ENCODE measurements around the gene USP48. TPM values are rescaled to one million over a fixed set of nuclear protein-coding genes. Genes with fewer than 3 reads are reported as not detected.

The USP48 gene
- total RNA-seq, 1 experiment from 2014 or later: 84.8 TPM

DNA sequence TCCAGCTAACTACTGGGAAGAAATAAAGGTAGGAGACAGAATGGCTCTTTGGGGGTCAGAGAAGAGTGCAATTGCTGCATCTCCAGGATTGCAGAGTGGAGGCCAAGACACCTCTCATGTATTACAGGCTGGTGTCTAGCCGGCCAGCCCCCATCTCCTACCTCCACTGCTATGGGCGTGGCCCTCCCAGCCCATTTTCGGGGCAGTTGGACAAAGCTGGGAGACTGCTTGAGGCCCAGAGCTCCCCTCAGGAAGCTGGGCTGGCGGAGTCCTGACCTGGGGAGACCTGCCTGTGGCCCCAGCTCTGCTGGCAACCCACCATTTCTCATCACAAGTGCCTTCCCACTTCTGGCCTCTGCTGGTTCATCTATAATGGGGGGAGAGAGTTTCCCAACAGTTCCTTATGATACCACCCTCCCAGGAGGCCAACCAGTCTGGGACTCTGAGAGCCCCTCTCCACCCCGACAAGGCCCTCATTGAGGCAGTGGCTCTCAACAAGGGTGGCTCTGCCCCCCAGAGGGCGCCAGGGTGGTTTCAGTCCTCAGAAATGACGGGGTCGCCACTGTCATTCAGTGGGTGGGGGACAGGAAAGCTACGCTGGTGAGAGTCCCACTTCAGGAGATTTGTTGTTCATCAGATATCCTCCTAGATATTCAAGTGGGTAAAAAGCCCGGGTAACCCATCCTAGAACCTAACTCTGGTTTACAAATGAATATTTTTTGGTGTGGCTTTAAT, 125.3 kb downstream of the USP48 start:
- Histone ChIP-seq H3K18ac (ENCODE audit: insufficient read length, low read depth, low read length) (no peak overlapping the region), H3K23me2 (ENCODE audit: insufficient read length, low read depth, low read length, poor library complexity, severe bottlenecking) (no peaks in the 10 kb centered on the region), H2AK5ac (ENCODE audit: insufficient read length, low read length) (no peak overlapping the region), H3K4me1 (ENCODE audit: insufficient read depth, low read length) (no peaks in the 10 kb centered on the region; the same call in 1 of the 2 replicates), H3K23ac (ENCODE audit: insufficient read length, low read depth, low read length) (no peak overlapping the region), H2BK15ac (ENCODE audit: low read depth, low read length) (no peak overlapping the region), H2BK5ac (ENCODE audit: insufficient read length, low read length) (no peak overlapping the region), H3K9me3 (ENCODE audit: control insufficient read depth, low read depth, low read length) (no peaks in the 10 kb centered on the region), H3K79me2 (ENCODE audit: insufficient read depth, low read length) (no peaks in the 10 kb centered on the region), H4K8ac (replicated peaks; ENCODE audit: insufficient read length, low read depth, low read length) (no peak overlapping the region), H2AFZ (ENCODE audit: low read length) (no peak overlapping the region), H2BK20ac (ENCODE audit: low read depth, low read length, poor library complexity, severe bottlenecking) (no peak overlapping the region), H4K91ac (ENCODE audit: insufficient read length, low read depth, low read length) (no peak overlapping the region), H4K5ac (ENCODE audit: insufficient read length, low read depth, low read length) (no peak overlapping the region), H3K79me1 (ENCODE audit: insufficient read depth, low read depth, low read length, poor library complexity, severe bottlenecking) (no peaks in the 10 kb centered on the region), H2BK12ac (ENCODE audit: insufficient read length, low read depth, low read length) (no peak overlapping the region), H2BK120ac (ENCODE audit: low read depth, low read length, poor library complexity, severe bottlenecking) (no peak overlapping the region), H3K14ac (ENCODE audit: insufficient read depth, low read length) (no peak overlapping the region), H3T11ph (ENCODE audit: low read length) (no peak overlapping the region), H3K4me2 (ENCODE audit: insufficient read depth, insufficient read length, low read length) (no peak overlapping the region), H3K4ac (ENCODE audit: low read depth, low read length) (no peak overlapping the region), H3K56ac (ENCODE audit: insufficient read length, low read depth, low read length) (no peak overlapping the region), H3K27me3 (ENCODE audit: insufficient read depth, low read length) (no peaks in the 10 kb centered on the region; the same call in 1 of the 2 replicates), H3K9ac (ENCODE audit: extremely low read depth, insufficient read length, low read length) (no peak overlapping the region), H4K20me1 (ENCODE audit: control insufficient read depth, insufficient read depth, insufficient read length) (no peaks in the 10 kb centered on the region), H3K27ac (ENCODE audit: insufficient read length, low read depth, low read length) (no peak overlapping the region)
- Mint-ChIP-seq H3K27ac (no peak overlapping the region), H3K36me3 (ENCODE audit: insufficient read depth in 1 of 3, low read depth in 3 of 3) (no peaks in the 10 kb centered on the region), H3K9me3 (no peaks in the 10 kb centered on the region; a peak in 1 of 5 replicates), H3K4me1 (peaks cover 5 to 15% of the 10 kb centered on the region in 2 experiments), H3K27me3 (ENCODE audit: low read depth) (peaks cover 34% of the 10 kb centered on the region), H3K4me3 (no peak overlapping the region)
- DNase-seq: no peak
- no CpG with 5 or more reads among the region's 10 CpGs for WGBS (ENCODE audit: extremely low coverage, insufficient read length, low lambda C conversion rate)
- peak; percentile 31; the same call in 1 of the 3 replicates for TF ChIP-seq CTCF (conservative IDR thresholded peaks at IDR 0.05)
